Measurements from ENCODE around the gene PNPLA7.

GRCh38 chr9:137430723-137431415 lies 119.3 kb downstream of the PNPLA7 start:
- no peak for TF ChIP-seq CTCF (tag by site-specific recombination; IDR thresholded peaks at IDR 0.05)
- TF ChIP-seq ZNF423 (tag by site-specific recombination; IDR thresholded peaks at IDR 0.05) = no peak
- no peak for TF ChIP-seq ZNF341 (tag by site-specific recombination; IDR thresholded peaks at IDR 0.05; ENCODE audit: low read depth)
- TF ChIP-seq ZNF16 (tag by site-specific recombination; IDR thresholded peaks at IDR 0.05; ENCODE audit: low read depth) = no peak
- no peak for TF ChIP-seq GLIS1 (tag by site-specific recombination; IDR thresholded peaks at IDR 0.05)
- no peak for TF ChIP-seq ZBTB26 (tag by site-specific recombination; optimal IDR thresholded peaks at IDR 0.05)
- no peak for TF ChIP-seq KLF17 (tag by site-specific recombination; IDR thresholded peaks at IDR 0.05)
- no peak for TF ChIP-seq BCL11B (tag by site-specific recombination; IDR thresholded peaks at IDR 0.05; ENCODE audit: low read depth)
- TF ChIP-seq ZNF24 (tag by site-specific recombination; IDR thresholded peaks at IDR 0.05) = no peak
- no peak for TF ChIP-seq ZNF23 (tag by site-specific recombination; IDR thresholded peaks at IDR 0.05; ENCODE audit: borderline replicate concordance)
- no peak for TF ChIP-seq ZBTB10 (tag by site-specific recombination; IDR thresholded peaks at IDR 0.05)
- no peak for TF ChIP-seq ATF2 (tag by site-specific recombination; IDR thresholded peaks at IDR 0.05; ENCODE audit: low read depth)

All from HEK293 (cell line).